ENCODE results near the gene CAND1. TPM values are rescaled to one million over a fixed set of nuclear protein-coding genes. Genes with fewer than 3 reads are reported as not detected.

CAND1 gene
- total RNA-seq, 1 donor from 2014 or later = 197 TPM

- H3K9me3 Mint-ChIP-seq = no peaks in the 10 kb centered on the region
- H3K4me1 Mint-ChIP-seq (ENCODE audit: low read depth) = peaks cover 29% of the 10 kb centered on the region
- H3K27me3 Mint-ChIP-seq (ENCODE audit: low read depth) = no peaks in the 10 kb centered on the region
- no peak overlapping the region for H3K4me3 Mint-ChIP-seq (ENCODE audit: low read depth)
- peaks cover 66% of the 10 kb centered on the region for H3K36me3 Mint-ChIP-seq (ENCODE audit: low read depth)
- H3K27ac Mint-ChIP-seq = no peak overlapping the region
- DNase-seq (ENCODE audit: low spot score) = no peak
- intact Hi-C loops (cut with micrococcal nuclease) = no loop called here
These were observed 18.2 kb downstream of the CAND1 start for GRCh38 chr12:67287311-67287710.

- H3K9me3 Mint-ChIP-seq = no peaks in the 10 kb centered on the region
- H3K27ac Mint-ChIP-seq = peak overlapping the region; percentile 48
- no peak overlapping the region for H3K4me3 Mint-ChIP-seq (ENCODE audit: low read depth)
- no peak for DNase-seq (ENCODE audit: low spot score)
- no peaks in the 10 kb centered on the region for H3K27me3 Mint-ChIP-seq (ENCODE audit: low read depth)
- peaks cover 72% of the 10 kb centered on the region for H3K36me3 Mint-ChIP-seq (ENCODE audit: low read depth)
- intact Hi-C loops (cut with micrococcal nuclease) = no loop called here
- peaks cover 29% of the 10 kb centered on the region for H3K4me1 Mint-ChIP-seq (ENCODE audit: low read depth)
These were observed 19.4 kb downstream of the CAND1 start for GRCh38 chr12:67288561-67288960.

DNA sequence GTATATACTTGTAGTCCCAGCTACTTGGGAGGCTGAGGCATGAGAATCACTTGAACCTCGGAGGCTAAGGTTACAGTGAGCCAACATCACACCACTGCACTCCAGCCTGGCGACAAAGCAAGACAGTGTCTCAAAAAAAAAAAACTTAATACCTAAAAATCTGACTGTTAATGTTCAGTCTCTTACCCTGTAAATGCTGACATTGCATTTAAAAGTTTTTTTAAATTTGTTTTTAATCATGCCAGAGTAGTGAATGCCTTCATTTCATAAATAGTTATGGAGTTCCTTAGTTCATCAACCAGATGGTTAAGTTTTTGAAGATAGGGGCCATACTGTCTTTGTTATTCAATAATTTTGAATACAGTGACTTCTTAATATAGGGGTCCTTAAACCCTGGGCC lies 21.2 kb downstream of the CAND1 start:
- Mint-ChIP-seq H3K27ac (no peak overlapping the region), H3K4me1 (ENCODE audit: low read depth) (peaks cover 26% of the 10 kb centered on the region), H3K36me3 (ENCODE audit: low read depth) (peaks cover 72% of the 10 kb centered on the region), H3K27me3 (ENCODE audit: low read depth) (no peaks in the 10 kb centered on the region), H3K4me3 (ENCODE audit: low read depth) (no peak overlapping the region), H3K9me3 (no peaks in the 10 kb centered on the region)
- no peak for DNase-seq (ENCODE audit: low spot score)
- intact Hi-C loops (cut with micrococcal nuclease) = no loop called here

DNA sequence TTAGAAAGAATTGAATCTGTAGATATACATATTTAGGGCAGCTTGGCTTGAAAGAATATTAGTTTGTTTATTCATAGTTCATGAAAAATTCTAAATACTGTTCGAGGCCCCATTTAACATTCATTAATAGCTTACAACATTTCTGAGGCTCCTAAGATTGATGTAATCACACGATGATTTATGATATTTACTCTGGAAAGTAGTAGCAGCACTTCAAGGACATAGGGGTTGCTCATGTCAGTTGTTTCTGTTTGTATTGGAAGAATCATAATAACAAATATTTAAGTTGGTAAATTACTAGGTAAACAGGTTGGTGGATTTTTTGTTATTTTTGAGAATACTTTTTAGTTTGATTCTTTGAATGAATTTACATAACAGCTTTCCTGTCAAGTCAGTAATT lies 30.4 kb downstream of the CAND1 start:
- H3K9me3 Mint-ChIP-seq = no peaks in the 10 kb centered on the region

DNA sequence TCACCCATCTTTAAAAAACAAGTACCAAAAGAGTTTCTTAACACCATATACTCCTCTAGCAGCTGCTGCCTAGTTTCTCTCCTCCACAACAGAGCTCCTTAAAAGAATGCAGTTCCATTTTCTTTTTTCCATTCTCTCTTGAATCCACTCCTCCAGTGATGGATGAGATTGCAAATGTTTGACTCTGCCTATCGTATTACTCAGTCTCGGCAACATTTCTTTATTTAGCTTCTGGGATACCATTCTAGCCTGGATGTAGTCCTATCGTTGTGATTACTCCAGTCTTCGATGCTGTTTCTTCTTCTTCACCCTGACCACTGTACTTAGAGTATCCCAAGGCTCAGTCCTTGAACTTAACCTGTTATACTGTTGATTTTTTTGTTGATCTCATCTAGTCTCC lies 30.8 kb downstream of the CAND1 start:
- H3K4me3 Mint-ChIP-seq (ENCODE audit: low read depth) = no peak overlapping the region
- no peak overlapping the region for H3K27ac Mint-ChIP-seq
- H3K27me3 Mint-ChIP-seq (ENCODE audit: low read depth) = no peaks in the 10 kb centered on the region
- no peaks in the 10 kb centered on the region for H3K9me3 Mint-ChIP-seq
- intact Hi-C loops (cut with micrococcal nuclease) = no loop called here
- peaks cover 10% of the 10 kb centered on the region for H3K4me1 Mint-ChIP-seq (ENCODE audit: low read depth)
- H3K36me3 Mint-ChIP-seq (ENCODE audit: low read depth) = peaks cover 75% of the 10 kb centered on the region
- DNase-seq (ENCODE audit: low spot score) = no peak

More for the DNA sequence above, 30.4 kb downstream of the CAND1 start:
- peaks cover 78% of the 10 kb centered on the region for H3K36me3 Mint-ChIP-seq (ENCODE audit: low read depth)
- intact Hi-C loops (cut with micrococcal nuclease) = no loop called here
- H3K4me3 Mint-ChIP-seq (ENCODE audit: low read depth) = no peak overlapping the region
- no peak for DNase-seq (ENCODE audit: low spot score)
- H3K4me1 Mint-ChIP-seq (ENCODE audit: low read depth) = peaks cover 12% of the 10 kb centered on the region
- H3K27me3 Mint-ChIP-seq (ENCODE audit: low read depth) = no peaks in the 10 kb centered on the region
- H3K27ac Mint-ChIP-seq = no peak overlapping the region

- intact Hi-C loops (cut with micrococcal nuclease) = no loop called here
- H3K4me1 Mint-ChIP-seq (ENCODE audit: low read depth) = peaks cover 5% of the 10 kb centered on the region
- no peak overlapping the region for H3K27ac Mint-ChIP-seq
- peaks cover 75% of the 10 kb centered on the region for H3K36me3 Mint-ChIP-seq (ENCODE audit: low read depth)
- H3K27me3 Mint-ChIP-seq (ENCODE audit: low read depth) = no peaks in the 10 kb centered on the region
- no peak for DNase-seq (ENCODE audit: low spot score)
- no peak overlapping the region for H3K4me3 Mint-ChIP-seq (ENCODE audit: low read depth)
- no peaks in the 10 kb centered on the region for H3K9me3 Mint-ChIP-seq
These were observed 33.0 kb downstream of the CAND1 start for GRCh38 chr12:67302162-67302561.

- intact Hi-C loops (cut with micrococcal nuclease) = no loop called here
- Mint-ChIP-seq H3K36me3 (ENCODE audit: low read depth) (peaks cover 81% of the 10 kb centered on the region), H3K27me3 (ENCODE audit: low read depth) (no peaks in the 10 kb centered on the region), H3K4me1 (ENCODE audit: low read depth) (peaks cover 6% of the 10 kb centered on the region), H3K27ac (no peak overlapping the region), H3K4me3 (ENCODE audit: low read depth) (no peak overlapping the region), H3K9me3 (no peaks in the 10 kb centered on the region)
- no peak for DNase-seq (ENCODE audit: low spot score)
These were observed 36.4 kb downstream of the CAND1 start for GRCh38 chr12:67305544-67305943.

GRCh38 chr12:67306712-67307111 lies 37.6 kb downstream of the CAND1 start:
- peaks cover 6% of the 10 kb centered on the region for H3K4me1 Mint-ChIP-seq (ENCODE audit: low read depth)
- no peak for DNase-seq (ENCODE audit: low spot score)
- no peak overlapping the region for H3K27ac Mint-ChIP-seq
- H3K9me3 Mint-ChIP-seq = no peaks in the 10 kb centered on the region
- no peaks in the 10 kb centered on the region for H3K27me3 Mint-ChIP-seq (ENCODE audit: low read depth)
- H3K36me3 Mint-ChIP-seq (ENCODE audit: low read depth) = peaks cover 88% of the 10 kb centered on the region
- H3K4me3 Mint-ChIP-seq (ENCODE audit: low read depth) = no peak overlapping the region
- intact Hi-C loops (cut with micrococcal nuclease) = no loop called here

GRCh38 chr12:67315661-67316060 lies 46.5 kb downstream of the CAND1 start:
- Mint-ChIP-seq H3K27me3 (ENCODE audit: low read depth) (no peaks in the 10 kb centered on the region), H3K36me3 (ENCODE audit: low read depth) (peaks cover 60% of the 10 kb centered on the region), H3K4me3 (ENCODE audit: low read depth) (no peak overlapping the region), H3K4me1 (ENCODE audit: low read depth) (peaks cover 2% of the 10 kb centered on the region), H3K9me3 (no peaks in the 10 kb centered on the region), H3K27ac (no peak overlapping the region)
- intact Hi-C loops (cut with micrococcal nuclease) = no loop called here
- DNase-seq (ENCODE audit: low spot score) = no peak

DNA sequence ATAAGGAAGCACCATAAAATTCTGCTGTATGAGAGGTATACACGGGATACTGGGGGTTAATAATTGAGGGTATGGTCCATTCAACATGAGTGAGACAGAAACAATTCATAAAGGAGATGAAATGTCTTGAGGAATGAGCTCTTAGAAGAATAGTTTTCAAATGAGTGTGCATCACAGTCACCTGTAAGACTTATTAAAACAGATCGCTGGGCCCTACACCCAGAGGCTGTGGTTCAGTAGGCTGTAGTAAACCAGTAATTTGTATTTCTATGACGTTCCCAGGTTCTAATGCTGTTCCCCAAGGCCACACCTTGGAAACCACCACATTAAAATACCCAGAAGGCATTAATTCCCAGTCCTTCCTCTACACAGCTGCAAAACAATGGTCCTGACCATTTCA lies 49.6 kb downstream of the CAND1 start:
- Mint-ChIP-seq H3K27me3 (ENCODE audit: low read depth) (no peaks in the 10 kb centered on the region), H3K4me1 (ENCODE audit: low read depth) (peaks cover 6% of the 10 kb centered on the region), H3K4me3 (ENCODE audit: low read depth) (no peak overlapping the region), H3K27ac (no peak overlapping the region), H3K36me3 (ENCODE audit: low read depth) (peaks cover 56% of the 10 kb centered on the region), H3K9me3 (no peaks in the 10 kb centered on the region)
- intact Hi-C loops (cut with micrococcal nuclease) = no loop called here
- DNase-seq (ENCODE audit: low spot score) = no peak

DNA sequence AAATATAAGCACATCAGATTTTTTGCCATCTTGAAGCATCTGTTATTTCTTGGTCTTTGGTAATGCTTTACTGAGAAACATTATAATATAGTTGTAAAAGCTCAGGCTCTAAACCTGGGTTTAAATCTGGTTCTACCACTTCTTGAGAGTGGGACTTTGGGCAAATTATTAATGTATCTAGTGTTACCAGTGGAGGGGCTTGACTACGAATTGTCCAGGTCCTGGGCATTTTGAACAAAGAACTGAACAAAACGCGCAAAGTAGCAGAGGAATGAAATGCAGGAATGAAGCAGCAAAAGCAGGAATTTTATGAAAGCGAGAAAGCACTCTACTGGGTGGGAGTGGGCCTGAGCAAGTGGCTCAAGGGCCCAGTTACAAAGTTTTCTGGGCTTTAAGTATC lies 50.8 kb downstream of the CAND1 start:
- Mint-ChIP-seq H3K36me3 (ENCODE audit: low read depth) (peaks cover 49% of the 10 kb centered on the region), H3K27ac (no peak overlapping the region)
- intact Hi-C loops (cut with micrococcal nuclease) = no loop called here

DNA sequence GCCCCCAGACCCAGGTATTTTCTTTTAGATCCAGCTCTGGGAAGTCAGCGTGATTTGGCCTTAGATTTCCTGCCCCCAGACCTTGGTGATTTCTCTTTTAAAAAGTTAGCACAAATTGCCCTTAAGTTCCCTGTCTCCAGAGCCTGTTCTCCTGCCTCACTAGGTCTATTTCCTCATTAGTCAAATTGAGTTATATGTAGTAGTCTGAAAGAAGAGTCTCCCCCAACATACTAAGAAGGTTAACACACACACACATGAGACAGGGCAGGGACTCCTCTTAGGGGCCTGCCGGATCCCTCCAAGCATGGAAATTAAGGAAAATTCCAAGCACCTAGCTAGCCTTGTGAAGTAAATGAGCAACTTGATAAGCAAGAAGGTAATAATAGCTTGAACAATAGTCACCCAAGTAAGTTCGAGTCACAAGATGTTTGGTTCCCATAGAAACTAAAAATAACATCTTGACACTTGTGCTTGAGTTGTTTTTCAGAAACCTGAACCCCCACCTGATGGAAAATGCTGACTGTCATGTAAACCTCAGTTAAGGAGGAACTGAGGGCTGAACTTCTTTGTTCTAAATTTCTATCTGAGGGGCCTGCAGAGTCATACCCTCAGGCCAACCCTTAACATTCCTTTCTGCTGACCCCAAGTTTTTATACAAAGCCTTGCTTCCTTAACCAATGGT lies 51.6 kb downstream of the CAND1 start:
- H3K27ac Mint-ChIP-seq = no peak overlapping the region
- intact Hi-C loops (cut with micrococcal nuclease) = no loop called here
- H3K9me3 Mint-ChIP-seq = no peaks in the 10 kb centered on the region
- no peak for DNase-seq (ENCODE audit: low spot score)
- H3K36me3 Mint-ChIP-seq (ENCODE audit: low read depth) = peaks cover 48% of the 10 kb centered on the region
- no peak overlapping the region for H3K4me3 Mint-ChIP-seq (ENCODE audit: low read depth)
- peaks cover 6% of the 10 kb centered on the region for H3K4me1 Mint-ChIP-seq (ENCODE audit: low read depth)
- H3K27me3 Mint-ChIP-seq (ENCODE audit: low read depth) = no peaks in the 10 kb centered on the region

More for the DNA sequence above, 50.8 kb downstream of the CAND1 start:
- Mint-ChIP-seq H3K4me1 (ENCODE audit: low read depth) (peaks cover 6% of the 10 kb centered on the region), H3K27me3 (ENCODE audit: low read depth) (no peaks in the 10 kb centered on the region), H3K4me3 (ENCODE audit: low read depth) (no peak overlapping the region), H3K9me3 (no peaks in the 10 kb centered on the region)
- no peak for DNase-seq (ENCODE audit: low spot score)

DNA sequence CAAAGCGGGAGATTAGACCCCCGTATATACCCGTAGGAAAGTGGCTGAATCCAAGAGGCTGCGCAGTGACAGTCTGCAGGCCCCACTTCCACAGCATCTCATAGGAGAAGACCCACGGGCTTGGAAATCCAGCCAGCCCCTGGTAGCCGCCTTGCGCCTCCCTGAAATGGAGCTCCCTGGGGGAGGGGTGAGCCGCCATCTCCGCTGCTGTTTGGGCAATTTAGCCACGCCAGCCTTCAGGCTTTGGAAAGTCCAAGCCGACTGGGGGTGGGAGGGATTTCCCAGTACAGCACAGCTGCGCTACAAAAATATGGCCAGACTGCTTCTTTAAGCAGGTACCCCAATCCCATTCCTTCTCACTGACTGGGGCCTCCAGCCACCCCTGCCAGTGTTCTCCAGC lies 53.4 kb downstream of the CAND1 start:
- peaks cover 35% of the 10 kb centered on the region for H3K36me3 Mint-ChIP-seq (ENCODE audit: low read depth)
- intact Hi-C loops (cut with micrococcal nuclease) = no loop called here
- H3K9me3 Mint-ChIP-seq = no peaks in the 10 kb centered on the region
- no peak for DNase-seq (ENCODE audit: low spot score)
- no peak overlapping the region for H3K27ac Mint-ChIP-seq
- no peaks in the 10 kb centered on the region for H3K27me3 Mint-ChIP-seq (ENCODE audit: low read depth)
- no peak overlapping the region for H3K4me3 Mint-ChIP-seq (ENCODE audit: low read depth)
- peaks cover 6% of the 10 kb centered on the region for H3K4me1 Mint-ChIP-seq (ENCODE audit: low read depth)

GRCh38 chr12:67323007-67323406 lies 53.8 kb downstream of the CAND1 start:
- DNase-seq (ENCODE audit: low spot score) = no peak
- intact Hi-C loops (cut with micrococcal nuclease) = no loop called here
- H3K9me3 Mint-ChIP-seq = no peaks in the 10 kb centered on the region
- H3K4me3 Mint-ChIP-seq (ENCODE audit: low read depth) = no peak overlapping the region
- no peak overlapping the region for H3K27ac Mint-ChIP-seq
- peaks cover 6% of the 10 kb centered on the region for H3K4me1 Mint-ChIP-seq (ENCODE audit: low read depth)
- H3K36me3 Mint-ChIP-seq (ENCODE audit: low read depth) = peaks cover 31% of the 10 kb centered on the region
- no peaks in the 10 kb centered on the region for H3K27me3 Mint-ChIP-seq (ENCODE audit: low read depth)

Measured in activated T-helper 2 cell treated with anti-CD3 and anti-CD28 coated beads, Interferon-gamma antibody, Interleukin-2, Interleukin-4, amounts not matched to agents 10 μg/mL and 5 μg/mL and 100 μg/mL, durations not matched to agents 14 hours and 24 hours and 36 hours (primary cell).